Right ventricle myocardium inferior (tissue), 1 donor: ENCODE measurements around the gene SERPINA1. TPM values are rescaled to one million over a fixed set of nuclear protein-coding genes. Genes with fewer than 3 reads are reported as not detected.
A peak's percentile ranks its signal among the peaks of the same experiment; 100 is the strongest.
"Not testable (repeated sequence)": the region's sequence is repeated elsewhere in the genome, so short reads cannot be mapped to it uniquely, and the experiment has no call there.

Experiments used
- ATAC-seq: fragments of 200-7000 bp; cut with Tn5 transposase; one replicate; pipeline ENCODE4 v1.9.1; 2020; ENCODE audit warnings: mild to moderate bottlenecking, moderate library complexity
- DNase-seq: peaks from one replicate; pipeline ENCODE4 v3.0.0; 2021; ENCODE audit errors: missing footprints
- intact Hi-C: fragments of 100-400 bp; cut with DNase I; formaldehyde crosslinking; loops from one replicate; pipeline ENCODE4 v1.11.0; 2022
- total RNA-seq: library from RNA; stranded (reverse); fragmentation: NEBNext Ultra II Directional; extraction: Animal tissue kit (Norgen Biotek cat#: 25700); gene quantifications from one replicate; pipeline ENCODE4 v1.2.1, GENCODE V29; 2021
- donor health status: DM: no; HTN: yes; CAD: no; lungs with severe emphysema.

SERPINA1 gene
- total RNA-seq, 1 donor from 2014 or later: 9.1 TPM

GRCh38 chr14:94376108-94376975, 12.1 kb downstream of the SERPINA1 start:
- no peak for ATAC-seq
- intact Hi-C loops: no loop called here
- DNase-seq: no peak

GRCh38 chr14:94375552-94376107, 12.8 kb downstream of the SERPINA1 start:
- DNase-seq (no peak), ATAC-seq (no peak)
- intact Hi-C loops: no loop called here

- no peak for ATAC-seq
- no peak for DNase-seq
- intact Hi-C loops: no loop called here
These were observed 13.6 kb downstream of the SERPINA1 start for GRCh38 chr14:94374749-94375260.

GRCh38 chr14:94374116-94374515, 14.3 kb downstream of the SERPINA1 start:
- no peak for ATAC-seq
- DNase-seq: no peak
- intact Hi-C loops: no loop called here

GRCh38 chr14:94373708-94374107, 14.7 kb downstream of the SERPINA1 start:
- intact Hi-C loops: no loop called here
- ATAC-seq: no peak

GRCh38 chr14:94372021-94372605, 16.3 kb downstream of the SERPINA1 start:
- ATAC-seq (no peak), DNase-seq (no peak)
- intact Hi-C loops: no loop called here

More at GRCh38 chr14:94373708-94374107, 14.7 kb downstream of the SERPINA1 start:
- no peak for DNase-seq

GRCh38 chr14:94370524-94370910, 17.9 kb downstream of the SERPINA1 start:
- ATAC-seq: no peak
- no peak for DNase-seq
- intact Hi-C loops: no loop called here

- ATAC-seq, DNase-seq, intact Hi-C loops: not testable (repeated sequence)
These were observed 18.5 kb downstream of the SERPINA1 start for GRCh38 chr14:94369766-94370523.

GRCh38 chr14:94368956-94369355, 19.4 kb downstream of the SERPINA1 start:
- no peak for ATAC-seq
- intact Hi-C loops: no loop called here
- DNase-seq: no peak

- intact Hi-C loops: no loop called here
- DNase-seq: no peak
- ATAC-seq: no peak
These were observed 20.2 kb downstream of the SERPINA1 start for GRCh38 chr14:94368243-94368590.

GRCh38 chr14:94367347-94368242, 20.8 kb downstream of the SERPINA1 start:
- ATAC-seq (peak; percentile 28), DNase-seq (no peak)
- intact Hi-C loops: no loop called here

- ATAC-seq (no peak), DNase-seq (no peak)
- intact Hi-C loops: no loop called here
These were observed 22.1 kb downstream of the SERPINA1 start, which contains the start of gene SERPINA2 for GRCh38 chr14:94366146-94366915. TSS of gene SERPINA2 (minus strand) at chr14:94366698.

GRCh38 chr14:94365624-94366023, 22.8 kb downstream of the SERPINA1 start:
- DNase-seq (no peak), ATAC-seq (no peak)
- intact Hi-C loops: no loop called here

- intact Hi-C loops: no loop called here
- DNase-seq: no peak
- ATAC-seq: no peak
These were observed 23.4 kb downstream of the SERPINA1 start for GRCh38 chr14:94364964-94365363.

GRCh38 chr14:94364037-94364436, 24.4 kb downstream of the SERPINA1 start:
- no peak for ATAC-seq
- no peak for DNase-seq
- intact Hi-C loops: no loop called here

GRCh38 chr14:94363151-94363624, 25.2 kb downstream of the SERPINA1 start:
- DNase-seq: no peak
- intact Hi-C loops: no loop called here
- ATAC-seq: no peak

GRCh38 chr14:94362614-94363133, 25.7 kb downstream of the SERPINA1 start:
- ATAC-seq (no peak), DNase-seq (no peak)
- intact Hi-C loops: no loop called here
